HepG2 (cell line): Measurements from ENCODE around the gene FIBP.

Experiments used
- CTCF ChIP-seq: sonication (generic); formaldehyde crosslinking; IDR thresholded peaks from 2 replicates; pipeline ENCODE4 v1.5.0; 2020; ENCODE audit warnings: mild to moderate bottlenecking, missing genetic modification reagents, moderate library complexity
- E2F1 ChIP-seq: sonication (generic); formaldehyde crosslinking; IDR thresholded peaks from 2 replicates; pipeline ENCODE4 v1.5.0; 2020; ENCODE audit warnings: missing genetic modification reagents
- EP300 ChIP-seq, 3 experiments: sonication (generic) in 1 of 3; formaldehyde crosslinking in 1 of 3; IDR thresholded peaks; 2 replicates each; pipeline versions ENCODE4 v1.5.1 to v1.6.1; 2011 to 2020; ENCODE audit warnings: low read depth in 2 of 3, low read length in 2 of 3, borderline replicate concordance in 1 of 3, improper control_type of control experiment in 1 of 3, mild to moderate bottlenecking in 1 of 3, missing genetic modification reagents in 1 of 3, moderate library complexity in 1 of 3
- EZH2 ChIP-seq: conservative IDR thresholded peaks from 2 replicates; pipeline ENCODE4 v1.6.1; 2012; ENCODE audit warnings: mild to moderate bottlenecking, low read depth, low read length, moderate library complexity
- GMEB2 ChIP-seq: IDR thresholded peaks from 2 replicates; pipeline ENCODE4 v1.6.1; 2016; ENCODE audit warnings: missing biosample characterization, missing genetic modification reagents, low read depth
- HNRNPLL ChIP-seq: fragments of 200-400 bp; formaldehyde crosslinking; IDR thresholded peaks from 2 replicates; pipeline ENCODE4 v1.6.1; 2017; ENCODE audit warnings: mild to moderate bottlenecking, low read depth, low read length; ENCODE audit not compliant: poor library complexity, severe bottlenecking
- HNRNPUL1 ChIP-seq: fragments of 200-400 bp; formaldehyde crosslinking; IDR thresholded peaks from 2 replicates; pipeline ENCODE4 v1.6.1; 2017; ENCODE audit warnings: low read depth, mild to moderate bottlenecking, low read length, moderate library complexity
- JUN ChIP-seq: sonication (generic); formaldehyde crosslinking; IDR thresholded peaks from 2 replicates; pipeline ENCODE4 v1.4.0; 2020; ENCODE audit warnings: mild to moderate bottlenecking, missing genetic modification reagents
- POLR2A ChIP-seq, 2 experiments: IDR thresholded peaks; 2 replicates each; pipeline ENCODE4 v1.6.1; 2011; ENCODE audit warnings: low read depth in 2 of 2, low read length in 2 of 2, mild to moderate bottlenecking in 1 of 2, moderate library complexity in 1 of 2; ENCODE audit not compliant: insufficient read depth in 1 of 2
- SIN3A ChIP-seq: IDR thresholded peaks from 2 replicates; pipeline ENCODE4 v1.6.1; 2011; ENCODE audit warnings: low read depth, mild to moderate bottlenecking, control low read depth, low read length, borderline replicate concordance
- TRIM22 ChIP-seq: fragments of 450-650 bp; IDR thresholded peaks from 2 replicates; pipeline ENCODE4 v1.6.1; 2017
- ZNF274 ChIP-seq: sonication (generic); formaldehyde crosslinking; IDR thresholded peaks from 2 replicates; pipeline ENCODE4 v1.5.1; 2020; ENCODE audit warnings: mild to moderate bottlenecking, missing genetic modification reagents
- ZNF362 ChIP-seq: sonication (generic); formaldehyde crosslinking; IDR thresholded peaks from 2 replicates; pipeline ENCODE4 v1.4.0; 2020; ENCODE audit warnings: missing genetic modification reagents, mild to moderate bottlenecking, borderline replicate concordance
- ZNF558 ChIP-seq: sonication (generic); formaldehyde crosslinking; IDR thresholded peaks from 2 replicates; pipeline ENCODE4 v1.9.0; 2022; ENCODE audit warnings: mild to moderate bottlenecking, missing genetic modification reagents, borderline replicate concordance

GRCh38 chr11:65849771-65850216 is 38.5 kb downstream of the FIBP start:
- TF ChIP-seq CTCF (CRISPR knock-in tag) (no peak), TRIM22 (no peak), EP300 (IDR thresholded peaks at IDR 0.05; ENCODE audit: low read depth in 2 of 2, low read length in 2 of 2) (no peak), EP300 (CRISPR knock-in tag; IDR thresholded peaks at IDR 0.05; ENCODE audit: borderline replicate concordance) (no peak), HNRNPLL (no peak), GMEB2 (CRISPR knock-in tag) (no peak), ZNF558 (no peak), HNRNPUL1 (no peak), E2F1 (CRISPR knock-in tag) (no peak), ZNF362 (no peak), EZH2 (no peak), POLR2A (IDR thresholded peaks at IDR 0.05; ENCODE audit: insufficient read depth in 1 of 2, low read depth in 2 of 2, low read length in 2 of 2) (no peak), ZNF274 (CRISPR knock-in tag) (no peak), SIN3A (no peak), JUN (CRISPR knock-in tag) (no peak)
